Colon (tissue), 2 donors: ENCODE measurements around the gene ARID1B.
"Not testable (repeated sequence)": the region's sequence is repeated elsewhere in the genome, so short reads cannot be mapped to it uniquely, and the experiment has no call there.

Experiments used
- FAIRE-seq: peaks from 2 replicates; lab custom pipeline; 2012; peaks lifted over from hg19 to GRCh38; lab: Jason Lieb, UNC
- donor health status: control.
- donor health status: control.

ARID1B gene

GRCh38 chr6:157021993-157022740 lies 245.0 kb downstream of the ARID1B start:
- FAIRE-seq = no peak

GRCh38 chr6:157023958-157024357 lies 246.8 kb downstream of the ARID1B start:
- no peak for FAIRE-seq

DNA sequence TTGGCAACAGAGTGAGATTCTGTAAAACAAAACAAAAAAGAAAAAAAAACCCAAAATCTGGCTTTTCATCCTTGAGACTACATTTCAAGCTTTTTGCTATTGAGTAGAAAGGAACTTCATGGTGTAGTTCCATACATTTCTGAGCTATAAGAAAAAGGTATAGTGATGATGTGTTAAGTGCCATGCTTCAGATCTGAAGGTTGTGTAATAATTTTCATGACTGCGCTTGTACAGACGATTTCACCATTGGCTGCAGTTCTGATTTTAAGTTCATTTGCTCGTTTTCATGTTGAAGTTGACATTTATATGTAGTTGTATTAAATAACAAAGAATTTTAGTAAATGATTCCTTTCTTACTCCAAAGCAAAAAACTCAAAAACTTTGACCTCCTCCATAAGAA lies 247.6 kb downstream of the ARID1B start:
- FAIRE-seq = no peak

GRCh38 chr6:157025437-157025836 lies 248.3 kb downstream of the ARID1B start:
- no peak for FAIRE-seq

- FAIRE-seq = no peak
Measured at GRCh38 chr6:157029980-157030690, 253.0 kb downstream of the ARID1B start.

- FAIRE-seq = no peak
Measured at GRCh38 chr6:157030755-157031154, 253.6 kb downstream of the ARID1B start.

GRCh38 chr6:157032923-157033322 lies 255.7 kb downstream of the ARID1B start:
- FAIRE-seq = no peak

GRCh38 chr6:157033428-157034140 lies 256.4 kb downstream of the ARID1B start:
- no peak for FAIRE-seq

DNA sequence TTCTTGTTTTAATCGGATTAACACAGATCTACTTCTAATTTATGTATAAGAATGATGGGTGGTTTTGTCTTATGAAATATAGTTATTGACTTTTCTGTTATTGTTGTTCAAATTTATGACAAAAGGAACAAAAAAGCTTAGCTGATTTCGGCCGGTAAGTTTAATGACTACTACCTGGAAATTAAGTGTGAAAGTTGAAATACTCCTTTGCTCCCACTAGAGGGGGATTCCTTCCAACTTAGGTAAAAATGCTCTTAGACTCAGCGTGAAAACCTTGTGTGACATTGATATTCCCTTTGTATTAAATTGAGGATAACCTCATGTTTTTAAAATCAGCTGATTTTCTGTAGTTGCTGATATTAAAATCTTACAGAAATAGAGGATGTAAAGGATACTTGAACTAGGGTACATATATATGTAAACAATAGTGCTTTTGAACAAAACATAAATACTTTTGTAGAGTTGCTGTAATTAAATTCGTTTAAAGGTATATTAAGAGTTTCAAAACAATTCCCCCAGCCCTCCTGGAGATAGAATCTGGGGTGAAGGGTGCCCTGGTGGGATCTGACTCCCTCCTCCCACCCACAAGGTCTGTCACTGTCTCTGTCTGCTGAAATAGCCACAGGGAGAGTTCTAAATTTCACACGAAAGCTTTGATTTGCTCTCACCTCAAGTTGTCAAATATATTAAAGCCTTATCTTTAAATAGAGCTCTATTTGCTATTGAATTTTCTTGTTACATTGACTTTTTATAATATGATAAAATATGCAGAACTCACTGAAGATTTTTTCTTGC lies 257.5 kb downstream of the ARID1B start:
- peak; percentile 33 for FAIRE-seq

DNA sequence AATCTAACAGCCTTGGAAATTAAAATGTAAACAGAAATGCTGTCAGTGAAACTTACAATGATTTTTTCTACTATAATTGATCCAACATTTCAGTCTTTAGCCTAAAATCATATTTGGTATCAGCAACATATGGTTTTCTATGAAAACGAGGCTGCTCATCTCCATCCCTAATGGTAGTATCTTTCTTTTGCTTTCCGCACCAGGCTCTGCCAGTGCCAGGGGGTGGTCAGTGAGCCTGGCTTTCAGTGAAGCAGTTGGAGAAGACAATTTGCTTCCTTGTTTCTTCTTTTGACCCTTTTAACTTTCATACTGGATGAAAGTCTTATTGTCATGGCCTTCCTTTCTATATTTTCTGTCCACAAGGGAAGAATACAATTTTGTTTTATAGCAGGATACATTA lies 258.4 kb downstream of the ARID1B start:
- FAIRE-seq = no peak

DNA sequence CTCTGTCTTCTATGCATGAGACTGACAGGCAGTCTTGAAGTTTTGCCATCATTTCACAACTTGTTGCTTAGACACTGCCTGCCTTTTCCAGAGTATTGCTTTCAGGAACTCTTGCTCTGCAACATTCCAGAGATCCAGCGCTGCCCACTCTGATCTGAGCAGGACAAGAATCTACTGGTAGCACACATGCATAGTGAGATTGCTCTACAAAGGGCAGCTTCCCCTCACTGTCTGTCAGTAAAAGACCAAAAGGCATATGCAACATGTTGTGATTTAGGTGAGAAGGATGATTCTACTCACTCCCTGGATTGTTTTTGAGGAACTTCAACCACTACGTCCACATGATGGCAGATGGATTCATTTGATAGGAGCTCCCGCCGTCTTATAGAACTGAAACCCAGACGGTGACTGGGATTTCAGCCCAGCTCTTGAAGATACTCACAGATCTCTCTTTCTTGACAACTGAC lies 259.1 kb downstream of the ARID1B start:
- FAIRE-seq = no peak

DNA sequence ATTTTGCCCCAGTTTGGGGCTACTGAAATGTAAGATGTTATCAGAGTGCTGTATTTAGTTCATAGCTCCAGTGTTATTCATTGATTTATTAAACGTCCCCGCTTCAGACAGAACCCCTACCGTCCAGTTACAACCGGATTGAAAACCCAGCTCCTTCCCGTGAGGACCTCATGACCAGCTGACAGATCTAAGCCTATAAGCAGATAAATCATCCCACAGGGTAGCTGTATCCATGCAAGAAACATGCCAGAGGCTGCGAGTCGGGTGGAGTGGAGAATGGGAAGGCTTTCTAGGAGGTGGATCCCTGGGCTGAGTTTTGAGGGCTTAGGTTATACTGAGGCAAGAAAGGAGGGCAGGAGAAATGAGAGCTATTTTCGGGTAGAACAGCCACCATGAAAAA lies 260.0 kb downstream of the ARID1B start:
- FAIRE-seq = no peak

DNA sequence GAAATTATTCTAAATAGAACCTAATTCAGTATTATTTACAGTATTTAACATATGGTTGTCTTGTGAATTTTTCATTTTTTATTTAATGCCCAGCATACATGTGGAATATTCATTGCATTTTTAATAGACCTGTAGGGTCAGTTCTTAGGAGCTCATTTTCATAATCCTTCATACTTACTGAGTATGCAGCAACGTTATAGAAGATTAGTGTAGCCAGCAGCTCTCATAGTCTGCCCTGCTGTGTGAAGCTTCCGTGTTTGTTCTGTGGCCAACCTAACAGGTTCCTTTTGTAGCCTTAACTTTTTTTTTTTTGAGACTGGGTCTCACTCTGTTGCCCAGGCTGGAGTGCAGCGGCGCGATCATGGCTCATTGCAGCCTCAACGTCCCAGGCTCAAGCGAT lies 261.4 kb downstream of the ARID1B start:
- FAIRE-seq = no peak

GRCh38 chr6:157039639-157040038 lies 262.5 kb downstream of the ARID1B start:
- FAIRE-seq = not testable (repeated sequence)

- FAIRE-seq = no peak
Measured at GRCh38 chr6:157040191-157040590, 263.0 kb downstream of the ARID1B start.

DNA sequence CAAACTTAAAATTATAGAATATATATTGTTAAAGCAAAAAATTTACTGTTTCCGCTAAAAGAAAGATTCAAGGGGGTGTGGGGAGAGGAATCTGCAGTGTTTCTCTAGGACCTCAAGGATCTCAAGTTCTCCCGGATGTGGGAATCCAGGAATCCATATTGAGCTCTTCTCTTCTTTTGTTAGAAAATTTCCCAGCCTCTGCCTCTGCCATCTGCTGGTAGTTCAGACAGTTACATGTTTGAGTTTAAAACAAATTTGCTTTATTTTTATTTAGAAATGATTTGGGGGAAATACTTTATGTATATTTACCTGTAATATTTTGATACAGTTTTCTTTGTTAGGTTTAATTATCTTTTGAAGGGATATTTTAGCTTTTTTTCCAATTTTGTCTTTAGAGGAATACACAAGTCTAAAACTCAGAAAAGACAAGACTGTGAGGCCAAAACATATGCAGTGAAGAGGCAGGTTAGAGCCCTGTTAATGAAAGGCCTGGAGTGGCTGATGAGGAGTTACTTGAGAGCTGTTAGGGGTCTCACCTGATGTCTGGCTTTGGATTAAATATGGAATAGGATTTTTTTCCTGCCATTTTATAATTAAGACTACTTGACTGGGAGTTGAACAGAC lies 268.8 kb downstream of the ARID1B start:
- FAIRE-seq = no peak

DNA sequence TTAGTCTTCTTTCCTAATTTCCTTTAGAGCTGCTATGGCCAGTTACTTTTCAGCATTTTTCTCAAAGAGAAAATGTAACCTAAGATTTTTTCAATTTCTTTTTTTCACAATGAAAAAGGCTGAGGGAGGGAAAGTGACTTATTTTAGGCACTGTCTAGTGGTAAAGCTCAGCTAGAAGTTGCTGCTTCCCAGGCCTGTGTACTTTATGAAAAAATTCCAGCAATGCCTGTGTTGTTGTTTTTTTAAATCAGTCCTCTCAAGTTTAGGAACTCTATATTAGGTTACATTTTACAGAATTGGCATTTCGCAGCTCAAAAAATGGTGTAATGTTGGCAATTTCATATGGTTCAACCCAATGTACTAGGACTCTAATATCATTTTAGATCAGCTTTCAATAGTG lies 269.6 kb downstream of the ARID1B start:
- FAIRE-seq = no peak

DNA sequence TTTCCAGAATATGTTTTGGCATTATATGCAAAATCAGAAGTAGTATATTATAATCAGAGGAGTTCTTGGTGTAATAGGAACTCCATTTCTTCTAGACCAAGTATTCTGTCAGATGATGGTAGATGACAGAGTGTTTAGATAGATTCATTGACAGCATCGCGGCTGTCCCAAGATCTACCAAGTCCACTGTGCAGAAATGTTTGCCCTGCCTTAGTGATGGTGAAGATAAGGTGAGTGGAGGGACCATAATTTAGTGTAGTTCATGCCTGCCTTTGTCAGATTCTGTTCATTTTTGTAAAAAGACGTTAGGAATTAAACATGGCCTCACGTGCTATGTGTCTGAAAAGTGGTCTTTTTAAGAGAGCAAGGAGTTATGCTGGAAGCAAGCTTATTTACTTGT lies 270.1 kb downstream of the ARID1B start:
- FAIRE-seq = no peak

- no peak for FAIRE-seq
Measured at GRCh38 chr6:157047951-157048350, 270.8 kb downstream of the ARID1B start.

DNA sequence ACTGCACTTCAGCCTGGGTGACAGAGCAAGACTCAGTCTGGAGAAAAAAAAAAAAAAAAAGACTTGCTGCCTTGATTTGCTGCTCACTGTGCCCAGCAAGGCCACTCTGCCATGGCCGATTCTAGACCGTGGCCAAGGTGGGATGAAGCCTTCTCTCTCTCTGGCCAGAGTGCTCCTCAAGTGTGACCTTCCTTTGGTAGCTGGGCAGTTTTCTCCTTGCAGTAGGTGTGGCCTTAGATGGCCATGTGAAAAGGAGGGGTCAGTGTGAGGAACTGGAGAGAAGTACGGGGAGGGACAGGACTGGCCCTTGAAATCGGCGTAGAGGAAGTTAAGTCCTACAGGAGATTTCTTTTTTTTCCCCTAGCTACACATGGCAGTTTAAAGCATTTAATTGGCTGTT lies 272.0 kb downstream of the ARID1B start:
- no peak for FAIRE-seq

DNA sequence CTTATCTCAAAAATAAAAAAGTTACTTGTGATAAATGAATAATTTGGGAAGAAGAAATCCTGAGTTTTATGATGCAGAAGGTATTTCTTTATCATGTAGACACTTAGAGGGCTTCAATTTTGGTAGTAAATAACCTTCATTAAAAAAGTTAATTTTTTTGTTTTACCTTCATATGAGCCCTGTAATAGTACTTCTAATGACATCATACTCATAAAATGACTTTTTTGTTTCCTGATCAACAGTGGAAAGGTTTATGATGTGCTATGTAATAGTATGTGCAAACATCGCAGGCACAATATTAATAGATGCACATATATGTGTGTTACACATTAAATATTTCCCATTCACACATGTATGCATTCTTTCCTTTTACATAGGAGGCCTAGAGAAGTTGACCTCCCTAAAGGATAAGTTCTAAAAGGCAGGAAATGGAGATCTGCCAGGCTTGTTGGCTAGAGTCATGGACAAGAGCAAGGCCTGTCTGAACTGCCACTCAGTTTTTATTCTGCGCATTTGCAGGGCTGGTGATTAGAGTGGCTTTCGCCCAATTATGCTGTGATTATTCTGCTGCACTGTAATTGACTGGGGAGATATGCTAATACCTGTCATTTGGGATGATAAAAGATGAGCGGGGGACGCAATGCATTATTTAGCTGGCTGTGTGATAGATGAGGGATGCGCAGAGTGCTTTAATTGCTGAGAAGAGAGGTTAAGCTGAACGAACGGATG lies 273.5 kb downstream of the ARID1B start:
- no peak for FAIRE-seq
